GM12865 (cell line): ENCODE measurements around the gene TTC21A.
A peak's percentile ranks its signal among the peaks of the same experiment; 100 is the strongest.

ENCODE experiments used
- DNase-seq: peaks from one replicate; pipeline ENCODE4 v3.0.0; 2010; ENCODE audit warnings: low read depth
- H3K4me3 ChIP-seq: 2 replicates; pipeline ENCODE4 v1.5.1; 2011; ENCODE audit warnings: mild to moderate bottlenecking, low read depth, low read length, control low read depth
- CTCF ChIP-seq: IDR thresholded peaks from 2 replicates; pipeline ENCODE4 v1.5.1; 2011; ENCODE audit warnings: low read length, control low read depth, low read depth, inconsistent platforms; ENCODE audit not compliant: insufficient read depth; ENCODE audit errors: missing control alignments

The TTC21A gene

GRCh38 chr3:39146083-39146501 lies 38.6 kb downstream of the TTC21A start:
- peak; percentile 31 for TF ChIP-seq CTCF
- H3K4me3 ChIP-seq: peak overlapping the region; percentile 71
- DNase-seq: peak; percentile 85

GRCh38 chr3:39146611-39147591 lies 39.4 kb downstream of the TTC21A start:
- DNase-seq: peak; percentile 81
- TF ChIP-seq CTCF: no peak
- H3K4me3 ChIP-seq: peak overlapping the region; percentile 71

- no peak for TF ChIP-seq CTCF
- H3K4me3 ChIP-seq: peak overlapping the region; percentile 71
- DNase-seq: peak; percentile 89
These were observed 40.4 kb downstream of the TTC21A start for GRCh38 chr3:39147711-39148434.

- TF ChIP-seq CTCF: no peak
- no peak for DNase-seq
- H3K4me3 ChIP-seq: peak overlapping the region; percentile 71
These were observed 41.1 kb downstream of the TTC21A start for GRCh38 chr3:39148435-39149058.

- peak; percentile 66 for DNase-seq
- peak overlapping the region; percentile 71 for H3K4me3 ChIP-seq
- TF ChIP-seq CTCF: no peak
These were observed 41.6 kb downstream of the TTC21A start for GRCh38 chr3:39149059-39149455.

GRCh38 chr3:39149498-39150147 lies 42.1 kb downstream of the TTC21A start:
- TF ChIP-seq CTCF: no peak
- peak overlapping the region; percentile 71; the same call in 1 of the 2 replicates for H3K4me3 ChIP-seq
- DNase-seq: no peak
